Liver (tissue), 3 donors: ENCODE data around the gene GTPBP6.

Experiments
- GABPA ChIP-seq, 2 donors: IDR thresholded peaks in 1 of 2; conservative IDR thresholded peaks in 1 of 2; 2 replicates each; pipeline ENCODE4 v1.6.1; 2016; ENCODE audit warnings: antibody characterized with exemption in 2 of 2, mild to moderate bottlenecking in 1 of 2, moderate library complexity in 1 of 2
- HNF4G ChIP-seq: IDR thresholded peaks from 2 replicates; pipeline ENCODE4 v1.6.1; 2016; ENCODE audit warnings: antibody characterized with exemption
- JUND ChIP-seq, 2 donors: IDR thresholded peaks; 2 replicates each; pipeline ENCODE4 v1.6.1; 2016; ENCODE audit warnings: antibody characterized with exemption in 2 of 2
- RAD21 ChIP-seq, 2 donors: IDR thresholded peaks; 2 replicates each; pipeline ENCODE4 v1.6.1; 2016; ENCODE audit warnings: antibody characterized with exemption in 2 of 2, mild to moderate bottlenecking in 2 of 2
- SP1 ChIP-seq: IDR thresholded peaks from 2 replicates; pipeline ENCODE4 v1.6.1; 2018; ENCODE audit warnings: antibody characterized with exemption, mild to moderate bottlenecking
- TF ChIP-seq, protein P1 (sequence below): fragments of 150-350 bp; IDR thresholded peaks from 2 replicates; pipeline ENCODE4 v1.5.1; 2017; ENCODE audit warnings: improper control_type of control experiment, low read depth, low read length; ENCODE audit not compliant: missing input control
- TF ChIP-seq, protein P2 (sequence below): IDR thresholded peaks from 2 replicates; pipeline ENCODE4 v1.6.1; 2016; ENCODE audit warnings: antibody characterized with exemption
- donor health status: healthy.
- donor health status: healthy.

DNA sequence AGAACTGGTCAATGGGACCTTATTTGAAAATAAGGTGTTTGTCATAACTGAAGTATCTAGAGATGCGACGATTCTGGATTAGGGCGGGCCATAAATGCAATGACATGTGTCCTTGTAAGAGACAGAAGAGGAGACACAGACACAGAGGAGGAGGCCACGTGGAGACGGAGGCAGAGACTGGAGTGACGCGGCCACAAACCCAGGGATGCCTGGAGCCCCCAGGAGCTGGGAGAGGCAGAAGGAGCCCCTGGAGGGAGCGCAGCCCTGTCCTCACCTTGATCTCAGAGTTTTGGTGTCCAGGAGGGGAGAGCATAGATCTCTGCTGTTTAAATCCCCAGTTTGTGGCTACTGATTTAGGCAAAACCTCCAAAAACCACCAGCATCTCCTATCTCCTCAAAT, 5.0 kb downstream of the GTPBP6 start:
- TF ChIP-seq SP1 (no peak), JUND (IDR thresholded peaks at IDR 0.05) (no peak), GABPA (IDR thresholded peaks at IDR 0.05 in 1 of 2, conservative IDR thresholded peaks at IDR 0.05 in 1 of 2) (no peak), RAD21 (IDR thresholded peaks at IDR 0.05) (no peak), HNF4G (no peak)
- TF ChIP-seq, protein P1, sequence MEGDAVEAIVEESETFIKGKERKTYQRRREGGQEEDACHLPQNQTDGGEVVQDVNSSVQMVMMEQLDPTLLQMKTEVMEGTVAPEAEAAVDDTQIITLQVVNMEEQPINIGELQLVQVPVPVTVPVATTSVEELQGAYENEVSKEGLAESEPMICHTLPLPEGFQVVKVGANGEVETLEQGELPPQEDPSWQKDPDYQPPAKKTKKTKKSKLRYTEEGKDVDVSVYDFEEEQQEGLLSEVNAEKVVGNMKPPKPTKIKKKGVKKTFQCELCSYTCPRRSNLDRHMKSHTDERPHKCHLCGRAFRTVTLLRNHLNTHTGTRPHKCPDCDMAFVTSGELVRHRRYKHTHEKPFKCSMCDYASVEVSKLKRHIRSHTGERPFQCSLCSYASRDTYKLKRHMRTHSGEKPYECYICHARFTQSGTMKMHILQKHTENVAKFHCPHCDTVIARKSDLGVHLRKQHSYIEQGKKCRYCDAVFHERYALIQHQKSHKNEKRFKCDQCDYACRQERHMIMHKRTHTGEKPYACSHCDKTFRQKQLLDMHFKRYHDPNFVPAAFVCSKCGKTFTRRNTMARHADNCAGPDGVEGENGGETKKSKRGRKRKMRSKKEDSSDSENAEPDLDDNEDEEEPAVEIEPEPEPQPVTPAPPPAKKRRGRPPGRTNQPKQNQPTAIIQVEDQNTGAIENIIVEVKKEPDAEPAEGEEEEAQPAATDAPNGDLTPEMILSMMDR = no peak
- TF ChIP-seq, protein P2, sequence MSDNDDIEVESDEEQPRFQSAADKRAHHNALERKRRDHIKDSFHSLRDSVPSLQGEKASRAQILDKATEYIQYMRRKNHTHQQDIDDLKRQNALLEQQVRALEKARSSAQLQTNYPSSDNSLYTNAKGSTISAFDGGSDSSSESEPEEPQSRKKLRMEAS = no peak
